ENCODE results near the gene ATP11A. TPM values are rescaled to one million over a fixed set of nuclear protein-coding genes. Genes with fewer than 3 reads are reported as not detected.

Gene ATP11A
- total RNA-seq, 6 experiments from 2014 or later: 24.3 to 57.4 (median 33.1) TPM

- 87% methylated on average over 5 of the region's 5 CpGs for whole genome bisulfite sequencing (ENCODE audit: insufficient coverage, low coverage, low lambda C conversion rate, missing lambda C conversion rate)
- no peak for DNase-seq
- no peak for ATAC-seq
- Histone ChIP-seq H3K27me3 (no peaks in the 10 kb centered on the region), H3K27ac (no peak overlapping the region), H3K4me3 (no peak overlapping the region), H3K4me1 (no peaks in the 10 kb centered on the region), H3K9me3 (no peaks in the 10 kb centered on the region), H3K36me3 (no peaks in the 10 kb centered on the region)
- no peak for TF ChIP-seq POLR2A (IDR thresholded peaks at IDR 0.05)
- intact Hi-C loops (cut with DNase I): no loop called here
Measured at GRCh38 chr13:112905619-112905989, 215.8 kb downstream of the ATP11A start.

GRCh38 chr13:112905990-112906641 lies 216.3 kb downstream of the ATP11A start:
- TF ChIP-seq CTCF (IDR thresholded peaks at IDR 0.05) (no peak), POLR2A (IDR thresholded peaks at IDR 0.05) (no peak)
- H3K9me3 ChIP-seq: no peaks in the 10 kb centered on the region
- no peak overlapping the region for H3K27ac ChIP-seq
- 90% methylated on average over 11 of the region's 20 CpGs for WGBS (ENCODE audit: insufficient coverage, low coverage, low lambda C conversion rate, missing lambda C conversion rate)
- H3K36me3 ChIP-seq: no peaks in the 10 kb centered on the region
- H3K4me3 ChIP-seq: no peak overlapping the region
- intact Hi-C loops (cut with DNase I): no loop called here
- DNase-seq: peak in 1 of 3 donors; percentile 44
- no peaks in the 10 kb centered on the region for H3K4me1 ChIP-seq
- no peaks in the 10 kb centered on the region for H3K27me3 ChIP-seq
- no peak for ATAC-seq

GRCh38 chr13:112907286-112907685 lies 217.4 kb downstream of the ATP11A start:
- no peak overlapping the region for H3K27ac ChIP-seq
- WGBS (ENCODE audit: insufficient coverage, low coverage, low lambda C conversion rate, missing lambda C conversion rate): 84% methylated on average over 4 of the region's 8 CpGs

GRCh38 chr13:112907871-112908331 lies 218.1 kb downstream of the ATP11A start:
- H3K4me3 ChIP-seq: no peak overlapping the region
- no peaks in the 10 kb centered on the region for H3K9me3 ChIP-seq
- peak in 1 of 4 donors; percentile 6 for ATAC-seq
- H3K27ac ChIP-seq: no peak overlapping the region
- WGBS (ENCODE audit: insufficient coverage, low coverage, low lambda C conversion rate, missing lambda C conversion rate): 46% methylated on average over 5 of the region's 6 CpGs
- intact Hi-C loops (cut with DNase I): no loop called here
- TF ChIP-seq POLR2A (IDR thresholded peaks at IDR 0.05) (no peak), CTCF (IDR thresholded peaks at IDR 0.05) (no peak)
- no peaks in the 10 kb centered on the region for H3K27me3 ChIP-seq
- no peaks in the 10 kb centered on the region for H3K36me3 ChIP-seq
- DNase-seq: peak in 1 of 3 donors; percentile 42
- no peaks in the 10 kb centered on the region for H3K4me1 ChIP-seq

More at GRCh38 chr13:112907286-112907685, 217.4 kb downstream of the ATP11A start:
- H3K4me1 ChIP-seq: no peaks in the 10 kb centered on the region
- TF ChIP-seq POLR2A (IDR thresholded peaks at IDR 0.05) (no peak), CTCF (IDR thresholded peaks at IDR 0.05) (no peak)
- intact Hi-C loops (cut with DNase I): no loop called here
- H3K4me3 ChIP-seq: no peak overlapping the region
- H3K27me3 ChIP-seq: no peaks in the 10 kb centered on the region
- no peaks in the 10 kb centered on the region for H3K36me3 ChIP-seq
- DNase-seq: no peak
- no peak for ATAC-seq
- H3K9me3 ChIP-seq: no peaks in the 10 kb centered on the region

- DNase-seq: no peak
- H3K27me3 ChIP-seq: no peaks in the 10 kb centered on the region
- 81% methylated on average over 3 of the region's 5 CpGs for WGBS (ENCODE audit: insufficient coverage, low coverage, low lambda C conversion rate, missing lambda C conversion rate)
- no peak for ATAC-seq
- H3K27ac ChIP-seq: no peak overlapping the region
- H3K9me3 ChIP-seq: no peaks in the 10 kb centered on the region
- no peak for TF ChIP-seq POLR2A (IDR thresholded peaks at IDR 0.05)
- no peak for TF ChIP-seq CTCF (IDR thresholded peaks at IDR 0.05)
- intact Hi-C loops (cut with DNase I): no loop called here
- no peaks in the 10 kb centered on the region for H3K4me1 ChIP-seq
- no peak overlapping the region for H3K4me3 ChIP-seq
- no peaks in the 10 kb centered on the region for H3K36me3 ChIP-seq
Measured at GRCh38 chr13:112908342-112908741, 218.5 kb downstream of the ATP11A start.
